ENCODE results near the gene AP2B1. TPM values are rescaled to one million over a fixed set of nuclear protein-coding genes. Genes with fewer than 3 reads are reported as not detected.
"Not testable (repeated sequence)": the region's sequence is repeated elsewhere in the genome, so short reads cannot be mapped to it uniquely, and the experiment has no call there.

AP2B1 gene
- total RNA-seq, 2 donors from 2014 or later: 44.5 to 68.3 TPM

GRCh38 chr17:35609831-35610230 is 22.7 kb downstream of the AP2B1 start:
- no peak for ATAC-seq (ENCODE audit: insufficient number of reproducible peaks, low FRiP score, low read depth)
- Histone ChIP-seq H3K36me3 (peaks cover 28% of the 10 kb centered on the region), H3K4me1 (ENCODE audit: control insufficient read depth in 1 of 2, low read depth in 2 of 2) (no peaks in the 10 kb centered on the region), H3K27me3 (replicated peaks; ENCODE audit: insufficient read depth) (no peaks in the 10 kb centered on the region), H3K9me3 (no peaks in the 10 kb centered on the region), H3K27ac (no peak overlapping the region), H3K4me3 (no peak overlapping the region)
- no peak for DNase-seq (ENCODE audit: low spot score)
- no peak for TF ChIP-seq CTCF (IDR thresholded peaks at IDR 0.05)

DNA sequence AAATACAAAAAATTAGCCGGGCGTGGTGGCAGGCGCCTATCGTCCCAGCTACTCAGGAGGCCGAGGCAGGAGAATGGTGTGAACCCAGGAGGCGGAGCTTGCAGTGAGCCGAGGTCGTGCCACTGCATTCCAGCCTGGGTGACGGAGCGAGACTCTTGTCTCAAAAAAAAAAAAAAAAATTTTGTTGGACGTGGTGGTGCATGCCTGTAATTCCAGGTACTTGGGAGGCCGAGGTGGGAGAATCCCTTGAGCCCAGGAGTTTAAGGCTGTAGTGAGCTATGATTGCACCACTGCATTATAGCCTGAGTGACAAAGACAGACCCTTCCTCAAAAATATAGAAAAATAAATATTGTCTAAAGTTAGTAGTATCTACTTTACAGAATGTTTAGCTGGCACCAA is 23.6 kb downstream of the AP2B1 start:
- not testable (repeated sequence) for ATAC-seq (ENCODE audit: insufficient number of reproducible peaks, low FRiP score, low read depth); H3K4me1 ChIP-seq (ENCODE audit: control insufficient read depth in 1 of 2, low read depth in 2 of 2); H3K9me3 ChIP-seq; H3K27me3 ChIP-seq (replicated peaks; ENCODE audit: insufficient read depth); DNase-seq (ENCODE audit: low spot score); H3K27ac ChIP-seq; H3K4me3 ChIP-seq
- peaks cover 24% of the 10 kb centered on the region for H3K36me3 ChIP-seq

DNA sequence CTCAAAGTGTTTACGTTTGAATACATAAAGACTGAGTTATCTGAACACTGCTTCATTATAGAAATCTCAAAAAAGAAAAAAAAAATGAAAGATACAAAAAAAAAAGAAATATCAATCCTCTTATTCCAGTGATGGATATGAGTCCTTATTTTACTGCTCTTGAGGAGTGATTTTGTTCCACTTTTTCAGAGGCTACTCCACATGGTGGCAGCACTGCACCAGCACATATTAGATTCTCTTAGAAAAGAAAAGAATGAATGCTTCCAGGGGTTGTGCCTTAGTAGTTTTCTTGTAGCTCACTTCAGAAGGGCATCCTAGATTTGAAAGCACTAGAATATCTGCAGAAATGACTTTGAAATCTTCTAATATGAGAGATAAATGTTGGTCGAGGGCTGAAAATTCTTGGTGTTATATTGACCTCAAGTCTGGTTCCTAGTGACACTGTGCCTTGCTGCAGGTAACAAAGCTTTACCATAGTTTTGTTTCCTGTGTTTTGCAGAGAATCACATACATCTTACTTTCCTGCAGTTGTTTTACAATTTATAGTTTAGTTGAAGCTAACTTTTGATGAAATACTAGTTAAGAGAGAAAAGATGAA is 25.9 kb downstream of the AP2B1 start:
- DNase-seq (ENCODE audit: low spot score) (no peak), ATAC-seq (ENCODE audit: insufficient number of reproducible peaks, low FRiP score, low read depth) (no peak)
- no peak overlapping the region for H3K27ac ChIP-seq
- TF ChIP-seq CTCF (IDR thresholded peaks at IDR 0.05): peak; percentile 56
- H3K9me3 ChIP-seq: no peaks in the 10 kb centered on the region
- H3K27me3 ChIP-seq (replicated peaks; ENCODE audit: insufficient read depth): no peaks in the 10 kb centered on the region
- H3K4me3 ChIP-seq: no peak overlapping the region
- no peaks in the 10 kb centered on the region for H3K4me1 ChIP-seq (ENCODE audit: control insufficient read depth in 1 of 2, low read depth in 2 of 2)
- peaks cover 11% of the 10 kb centered on the region for H3K36me3 ChIP-seq

- Histone ChIP-seq H3K27ac (no peak overlapping the region), H3K36me3 (peaks cover 4% of the 10 kb centered on the region), H3K27me3 (replicated peaks; ENCODE audit: insufficient read depth) (no peaks in the 10 kb centered on the region), H3K9me3 (no peaks in the 10 kb centered on the region), H3K4me3 (no peak overlapping the region), H3K4me1 (ENCODE audit: control insufficient read depth in 1 of 2, low read depth in 2 of 2) (no peaks in the 10 kb centered on the region)
- no peak for DNase-seq (ENCODE audit: low spot score)
- no peak for TF ChIP-seq CTCF (IDR thresholded peaks at IDR 0.05)
- no peak for ATAC-seq (ENCODE audit: insufficient number of reproducible peaks, low FRiP score, low read depth)
Observed at GRCh38 chr17:35614810-35615209, 27.7 kb downstream of the AP2B1 start.

DNA sequence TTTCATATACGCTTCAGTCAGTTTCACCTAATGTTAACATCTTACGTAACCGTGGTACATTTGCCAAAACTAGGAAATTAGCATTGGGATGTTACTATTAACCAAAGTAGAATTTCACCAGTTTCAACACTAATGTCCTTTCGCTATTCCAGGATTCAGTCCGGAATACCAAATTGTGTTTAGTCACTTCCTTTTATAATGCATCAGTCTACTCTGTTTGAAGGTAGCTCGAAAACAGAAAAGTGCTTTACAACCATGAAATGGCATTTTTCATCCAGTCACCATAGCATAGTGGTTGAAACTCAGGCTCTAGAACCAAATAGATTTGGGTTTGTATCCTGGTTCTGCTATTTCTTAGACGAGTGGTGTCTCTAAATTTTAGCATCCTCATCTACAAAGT is 29.4 kb downstream of the AP2B1 start:
- Histone ChIP-seq H3K4me3 (no peak overlapping the region), H3K27ac (no peak overlapping the region), H3K4me1 (ENCODE audit: control insufficient read depth in 1 of 2, low read depth in 2 of 2) (no peaks in the 10 kb centered on the region), H3K27me3 (replicated peaks; ENCODE audit: insufficient read depth) (no peaks in the 10 kb centered on the region), H3K36me3 (no peaks in the 10 kb centered on the region), H3K9me3 (no peaks in the 10 kb centered on the region)
- ATAC-seq (ENCODE audit: insufficient number of reproducible peaks, low FRiP score, low read depth): no peak
- DNase-seq (ENCODE audit: low spot score): no peak
- TF ChIP-seq CTCF (IDR thresholded peaks at IDR 0.05): no peak

DNA sequence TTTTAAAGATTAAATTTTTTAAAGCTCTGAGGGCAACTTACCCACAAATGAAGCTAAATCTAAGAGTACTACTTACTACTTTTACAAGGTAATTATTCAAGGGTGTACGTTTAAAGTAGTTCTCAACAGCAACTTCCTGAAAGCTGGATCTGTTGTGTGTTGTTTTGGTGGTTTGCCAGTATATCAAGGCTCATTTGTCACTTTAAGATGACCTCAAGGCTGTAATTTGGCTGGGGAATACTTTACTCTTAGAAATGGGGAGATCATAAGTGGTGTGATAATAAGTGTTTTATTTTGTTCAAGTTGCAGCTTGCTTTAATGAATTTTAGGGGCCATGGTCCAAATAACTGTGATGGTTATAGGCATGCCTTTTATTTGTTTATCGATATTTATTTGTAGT is 30.4 kb downstream of the AP2B1 start:
- DNase-seq (ENCODE audit: low spot score): no peak
- no peaks in the 10 kb centered on the region for H3K27me3 ChIP-seq (replicated peaks; ENCODE audit: insufficient read depth)
- no peak for ATAC-seq (ENCODE audit: insufficient number of reproducible peaks, low FRiP score, low read depth)

More for the DNA sequence above, 30.4 kb downstream of the AP2B1 start:
- H3K4me3 ChIP-seq: no peak overlapping the region
- no peaks in the 10 kb centered on the region for H3K4me1 ChIP-seq (ENCODE audit: control insufficient read depth in 1 of 2, low read depth in 2 of 2)
- H3K36me3 ChIP-seq: no peaks in the 10 kb centered on the region
- TF ChIP-seq CTCF (IDR thresholded peaks at IDR 0.05): no peak
- no peaks in the 10 kb centered on the region for H3K9me3 ChIP-seq
- no peak overlapping the region for H3K27ac ChIP-seq

All from thoracic aorta (tissue), 2 donors.